ENCODE data around the gene IGFBPL1. TPM values are rescaled to one million over a fixed set of nuclear protein-coding genes. Genes with fewer than 3 reads are reported as not detected.

The IGFBPL1 gene
- total and polyA plus RNA-seq, 12 donors, result not detected

DNA sequence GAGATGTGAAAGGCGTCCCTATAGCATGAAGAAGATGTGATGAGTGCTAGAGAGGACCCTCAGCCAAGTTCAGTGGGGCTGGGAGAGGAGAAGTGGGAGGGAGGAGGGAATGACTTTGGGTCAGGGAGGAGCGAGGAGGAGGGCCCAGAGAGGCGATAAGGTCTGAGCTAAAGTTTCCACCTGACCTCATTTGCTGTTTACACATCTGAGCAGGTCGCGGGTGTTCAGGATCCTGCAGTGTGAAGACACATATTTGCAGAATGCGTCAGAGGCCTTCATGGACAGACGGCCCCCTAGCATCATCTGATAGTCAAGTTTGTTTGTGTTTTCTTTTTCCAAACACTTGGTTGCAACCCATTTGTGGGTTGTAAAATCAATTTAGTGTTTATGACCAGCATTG, 18.9 kb upstream of the IGFBPL1 start:
- Histone ChIP-seq H3K27me3 (peaks cover 0 to 32% (median 15%) of the 10 kb centered on the region in 7 donors), H3K9me3 (peaks cover 0 to 2% (median 0%) of the 10 kb centered on the region in 11 donors), H3K4me3 (no peak overlapping the region), H3K4me1 (no peaks in the 10 kb centered on the region), H3K27ac (no peak overlapping the region), H3K36me3 (no peaks in the 10 kb centered on the region)
- intact Hi-C loops (cut with DNase I), result no loop called here
- WGBS, 2 donors, result 44 to 51% methylated on average over 7 of the region's 7 CpGs
- ATAC-seq, result no peak
- no peak for DNase-seq
- no peak for TF ChIP-seq CTCF (IDR thresholded peaks at IDR 0.05)

GRCh38 chr9:38442473-38443096, 18.3 kb upstream of the IGFBPL1 start:
- H3K4me3 ChIP-seq, result no peak overlapping the region
- ATAC-seq (no peak), DNase-seq (no peak)
- TF ChIP-seq CTCF (IDR thresholded peaks at IDR 0.05), result no peak
- 58 to 62% methylated on average over 8 of the region's 8 CpGs for WGBS, 2 donors
- H3K27me3 ChIP-seq, result peaks cover 0 to 36% (median 15%) of the 10 kb centered on the region in 7 donors
- H3K36me3 ChIP-seq, result no peaks in the 10 kb centered on the region
- H3K27ac ChIP-seq, result no peak overlapping the region
- H3K9me3 ChIP-seq, result peaks cover 0 to 2% (median 0%) of the 10 kb centered on the region in 11 donors
- intact Hi-C loops (cut with DNase I), result no loop called here
- H3K4me1 ChIP-seq, result peaks cover 0 to 1% (median 0%) of the 10 kb centered on the region in 9 donors

GRCh38 chr9:38441347-38442085, 17.3 kb upstream of the IGFBPL1 start:
- H3K4me3 ChIP-seq, result no peak overlapping the region
- DNase-seq (no peak), ATAC-seq (no peak)
- H3K27ac ChIP-seq, result no peak overlapping the region
- TF ChIP-seq CTCF (IDR thresholded peaks at IDR 0.05), result no peak
- 84 to 85% methylated on average over 8 of the region's 8 CpGs for WGBS, 2 donors
- H3K36me3 ChIP-seq, result no peaks in the 10 kb centered on the region
- no peaks in the 10 kb centered on the region for H3K9me3 ChIP-seq
- H3K27me3 ChIP-seq, result peaks cover 0 to 40% (median 15%) of the 10 kb centered on the region in 7 donors
- intact Hi-C loops (cut with DNase I), result no loop called here
- peaks cover 0 to 5% (median 0%) of the 10 kb centered on the region in 9 donors for H3K4me1 ChIP-seq

DNA sequence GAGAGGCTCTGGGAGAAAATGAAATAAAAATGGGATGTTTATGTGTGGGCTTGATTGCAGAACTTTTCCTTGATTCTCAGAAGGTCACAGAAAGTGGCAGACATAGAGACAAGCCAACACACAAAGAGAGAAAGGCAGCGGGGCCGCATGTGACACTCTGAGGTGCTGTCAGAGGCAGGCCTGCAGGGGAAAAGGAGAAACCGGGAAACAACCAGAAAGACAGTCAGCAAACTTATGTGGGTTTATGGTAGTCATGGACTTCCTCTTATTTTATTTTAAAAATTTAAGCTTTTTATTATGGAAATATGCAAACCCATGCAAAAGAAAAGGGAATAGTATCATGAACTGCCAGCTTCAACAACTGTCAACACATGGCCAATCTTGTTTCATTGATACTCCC, 16.3 kb upstream of the IGFBPL1 start:
- WGBS, 2 donors, result 78 to 83% methylated on average over 3 of the region's 3 CpGs
- Histone ChIP-seq H3K9me3 (no peaks in the 10 kb centered on the region), H3K27me3 (peaks cover 0 to 40% (median 10%) of the 10 kb centered on the region in 7 donors), H3K27ac (no peak overlapping the region), H3K4me1 (peaks cover 0 to 5% (median 0%) of the 10 kb centered on the region in 9 donors), H3K4me3 (no peak overlapping the region), H3K36me3 (no peaks in the 10 kb centered on the region)
- no peak for ATAC-seq
- intact Hi-C loops (cut with DNase I), result no loop called here
- DNase-seq, result no peak
- TF ChIP-seq CTCF (IDR thresholded peaks at IDR 0.05), result no peak
